ENCODE data around the gene AUNIP.

The AUNIP gene

DNA sequence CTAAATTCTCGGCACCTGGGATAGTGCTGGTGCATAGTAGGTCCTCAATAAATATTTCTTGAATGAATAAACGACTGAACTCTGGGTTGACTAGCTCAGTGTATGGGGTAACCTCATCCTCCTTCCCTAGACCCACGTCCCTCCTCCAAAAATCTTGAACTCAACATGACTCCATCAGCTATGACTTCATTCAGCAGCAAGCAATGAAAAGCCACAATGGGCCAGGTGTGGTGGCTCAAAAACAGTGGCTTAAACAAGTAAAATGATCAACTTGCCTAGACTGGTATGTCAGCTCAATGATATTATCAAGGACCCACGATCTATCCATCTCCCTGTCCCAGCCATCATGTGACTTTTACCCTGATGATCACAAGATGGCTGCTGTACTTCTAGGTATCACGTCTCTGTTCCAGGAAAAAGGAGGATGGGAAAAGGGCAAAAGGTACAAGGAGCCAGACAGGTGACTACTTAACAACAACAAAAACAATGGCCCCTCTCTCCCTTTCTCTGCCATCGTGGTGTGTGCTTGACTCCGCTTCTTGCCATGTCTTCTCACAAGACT lies 29.2 kb upstream of the AUNIP start:
- no peak for FAIRE-seq

DNA sequence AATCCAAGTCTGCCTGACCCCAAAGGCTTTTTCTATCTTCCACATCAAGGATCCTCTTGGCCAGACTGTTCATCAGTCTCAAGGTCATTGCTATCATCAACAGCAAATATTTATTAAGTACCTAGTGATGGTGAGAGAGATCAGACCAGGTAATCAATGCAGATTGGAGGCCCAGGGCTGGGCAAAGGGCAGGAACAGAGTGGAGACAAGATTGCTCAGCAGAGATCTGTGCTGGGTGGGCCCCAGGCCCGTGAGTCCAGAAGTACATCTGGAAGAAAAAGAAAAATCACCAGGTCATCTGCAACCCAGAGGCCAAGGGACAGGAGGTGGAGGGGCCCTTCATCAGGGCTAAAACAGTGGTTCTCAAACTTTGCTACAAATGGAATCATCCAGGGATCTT lies 26.3 kb upstream of the AUNIP start:
- no peak for FAIRE-seq

DNA sequence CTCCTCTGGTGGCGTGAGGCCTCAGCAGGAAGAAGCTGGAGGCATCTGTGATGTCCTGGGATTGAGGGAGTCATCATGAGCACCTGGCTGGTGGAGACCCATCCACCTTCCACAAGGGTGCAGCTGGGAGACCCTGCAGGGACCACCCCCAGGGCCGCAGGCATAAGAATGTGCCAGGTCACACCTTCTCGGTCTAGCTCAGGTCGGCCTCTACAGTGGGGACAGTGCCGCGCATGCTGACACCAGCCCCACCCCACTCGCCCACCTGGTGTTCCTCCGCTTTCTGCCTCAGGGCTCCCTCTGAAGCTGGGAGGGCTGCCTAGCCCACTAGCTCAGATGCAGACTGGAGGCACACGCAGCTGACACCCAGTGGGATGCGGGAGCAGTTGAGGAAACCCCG lies 22.0 kb upstream of the AUNIP start:
- FAIRE-seq, result no peak

DNA sequence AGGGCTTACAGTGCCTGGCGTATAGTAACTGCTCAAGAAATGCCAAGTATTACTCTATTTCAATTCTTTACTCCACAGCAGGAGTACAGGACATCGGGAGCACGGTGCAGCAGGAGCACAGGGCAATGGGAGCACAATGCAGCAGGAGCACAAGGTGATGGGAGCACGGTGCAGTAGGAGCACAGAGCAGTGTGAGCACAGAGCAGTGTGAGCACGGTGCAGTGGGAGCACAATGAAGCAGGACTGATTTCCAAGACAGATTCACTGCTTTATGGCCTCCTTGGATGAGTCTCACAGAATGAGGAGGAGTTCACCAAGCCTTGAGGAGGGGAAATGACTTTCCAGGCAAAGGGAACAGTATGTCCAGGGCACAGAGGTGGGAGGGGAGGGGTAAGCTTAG lies 21.3 kb upstream of the AUNIP start:
- FAIRE-seq, result no peak

DNA sequence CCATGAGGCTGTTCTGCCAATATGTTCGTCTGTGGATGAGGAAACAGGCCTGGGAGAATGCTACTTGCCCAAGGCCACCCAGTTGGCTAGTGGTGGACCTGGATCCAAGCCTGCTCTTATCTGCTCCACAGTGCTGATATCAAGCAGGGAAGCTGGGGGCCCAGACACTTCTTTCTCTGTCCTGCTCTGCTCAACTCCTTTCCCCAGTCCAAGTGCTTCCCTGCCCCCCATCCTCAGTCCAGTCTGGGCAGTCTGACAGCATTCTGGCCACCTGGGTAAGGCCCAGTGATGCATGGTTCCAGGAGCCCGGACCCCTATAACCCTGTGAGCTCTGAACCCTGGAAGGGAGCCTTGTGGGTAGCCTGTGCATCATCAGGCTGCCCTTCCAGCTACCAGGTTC lies 20.4 kb upstream of the AUNIP start:
- FAIRE-seq, result no peak

DNA sequence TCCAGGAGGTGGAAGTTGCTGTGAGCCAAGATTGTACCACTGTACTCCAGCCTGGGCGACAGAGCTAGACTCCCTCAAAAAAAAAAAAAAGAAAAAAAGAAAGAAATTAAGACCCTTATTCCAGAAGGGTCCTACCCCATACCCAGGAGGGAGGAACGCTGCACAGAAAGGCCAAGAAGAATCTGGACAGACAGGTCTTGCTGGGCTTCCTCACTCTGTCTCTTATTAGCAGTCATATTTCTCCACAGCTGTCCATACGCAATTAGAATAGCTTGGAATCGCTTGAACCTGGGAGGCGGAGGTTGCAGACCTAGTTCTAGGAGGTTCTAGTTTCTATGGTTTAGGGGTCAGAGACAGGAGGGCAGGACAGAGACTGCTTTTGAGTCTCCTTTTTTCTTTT lies 19.4 kb upstream of the AUNIP start:
- FAIRE-seq, result no peak

DNA sequence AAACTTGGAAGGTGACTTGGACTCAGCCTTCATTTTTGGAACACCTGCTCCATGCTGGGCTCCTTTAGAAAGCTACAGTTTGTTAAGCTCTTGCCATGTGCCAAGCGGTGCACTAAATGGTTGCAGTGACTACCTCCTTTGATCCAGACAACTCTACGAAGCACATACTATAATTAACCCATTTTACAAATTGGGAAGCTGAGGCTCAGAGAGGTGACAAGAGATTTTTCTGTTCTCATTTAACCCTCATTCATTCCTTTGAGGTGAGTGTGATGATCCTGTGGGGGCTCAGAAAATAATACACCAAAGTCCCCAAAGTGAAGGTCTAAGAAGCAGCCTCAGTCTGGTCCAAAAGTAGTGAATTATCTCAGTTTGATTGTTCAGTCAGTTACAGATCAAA lies 17.9 kb upstream of the AUNIP start:
- FAIRE-seq, result no peak

DNA sequence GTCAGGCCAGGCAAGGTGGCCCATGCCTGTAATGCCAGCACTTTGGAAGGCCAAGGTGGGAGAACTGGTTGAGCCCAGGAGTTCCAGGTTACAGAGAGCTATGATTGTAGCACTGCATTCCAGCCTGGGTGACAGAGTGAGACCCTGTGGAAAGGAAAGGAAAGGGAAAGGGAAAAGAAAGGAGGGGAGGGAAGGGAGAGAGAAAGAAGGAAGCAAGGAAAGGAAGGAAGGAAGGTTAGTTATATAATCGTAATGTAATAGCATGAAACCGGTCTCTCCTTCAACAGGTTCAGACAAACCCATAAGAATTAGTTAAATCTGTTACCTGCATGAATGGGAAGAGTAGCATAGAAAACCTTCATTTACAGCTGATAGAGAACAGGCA lies 17.4 kb upstream of the AUNIP start:
- FAIRE-seq, result no peak

DNA sequence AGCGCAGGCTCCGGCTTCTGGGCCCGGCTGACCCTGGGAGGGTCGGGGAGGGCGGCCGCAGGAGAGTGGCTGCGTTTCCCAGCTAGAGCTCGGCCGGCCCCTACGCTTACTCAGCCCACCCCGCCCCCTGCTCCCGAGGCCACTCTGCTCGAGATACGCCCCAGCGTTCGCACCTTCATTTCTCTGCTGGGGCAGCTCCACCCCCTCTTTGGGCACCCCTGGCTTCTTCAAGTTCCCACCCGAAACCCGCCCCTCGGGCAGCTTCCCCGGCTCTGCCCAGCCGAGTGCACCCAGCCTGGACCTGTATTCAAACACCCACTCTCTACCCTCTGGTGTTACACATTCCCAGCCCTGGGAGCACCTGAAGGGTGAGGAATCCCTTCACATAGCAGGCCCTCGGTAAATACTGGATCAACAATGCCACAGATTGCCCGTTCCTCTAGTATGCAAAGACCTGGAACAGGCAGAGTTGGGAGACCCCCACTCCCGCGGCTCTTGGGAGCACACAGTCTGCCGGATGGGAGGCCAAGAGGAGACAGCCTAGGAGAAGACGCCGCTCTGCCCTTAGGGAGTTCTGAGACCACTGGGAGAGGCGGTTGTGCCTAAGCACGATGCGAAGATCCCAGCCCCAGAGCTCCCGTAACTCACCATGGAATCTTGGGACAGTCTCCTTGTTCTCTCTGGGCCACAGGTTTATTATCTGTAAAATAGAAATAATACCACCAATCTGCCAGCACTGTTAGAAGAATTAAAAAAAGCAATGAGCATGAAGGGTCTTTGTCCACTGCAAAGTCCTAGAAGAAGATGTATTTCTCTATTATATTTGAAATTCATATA lies 16.8 kb upstream of the AUNIP start:
- no peak for FAIRE-seq

DNA sequence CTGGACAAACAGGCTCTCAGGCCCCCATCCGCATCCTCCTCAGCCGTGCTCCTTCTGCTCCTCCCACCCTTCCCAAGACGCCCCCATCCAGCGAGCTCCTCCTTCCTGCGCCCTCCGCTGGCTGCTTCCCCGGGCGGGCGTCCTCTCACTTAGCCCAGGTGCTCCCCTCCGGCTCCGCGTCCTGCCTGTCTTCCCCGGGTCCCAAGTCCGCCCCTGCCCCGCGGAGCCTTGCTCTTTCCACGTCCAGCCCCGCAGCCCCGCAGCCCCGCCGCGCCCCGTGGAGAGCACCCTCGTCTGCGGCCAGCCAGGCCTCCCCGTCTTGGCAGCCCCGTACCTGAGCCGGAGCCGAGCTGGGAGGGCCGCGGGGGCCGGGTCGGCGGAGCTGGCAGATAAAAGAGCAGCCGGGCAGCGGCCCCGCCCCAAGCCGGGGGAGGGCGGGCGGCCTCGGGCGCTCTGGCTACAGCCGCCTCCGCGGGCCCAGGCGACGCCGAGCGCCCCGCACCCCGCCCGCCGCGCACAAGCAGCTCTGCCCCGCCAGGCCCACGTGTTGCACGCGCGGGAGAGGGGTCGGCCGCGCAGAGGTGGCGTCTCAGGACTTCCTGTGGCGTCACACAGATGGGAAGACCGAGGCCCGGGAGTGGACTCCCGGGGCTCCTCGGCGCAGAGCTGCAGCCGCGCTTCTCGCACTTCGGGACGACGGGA lies 16.0 kb upstream of the AUNIP start, which contains the start of gene PAQR7:
TSS of gene PAQR7 (minus strand) at position 555 of the 702 bp plus-strand sequence. CDS start 11,869 bp downstream, outside the sequence.
- FAIRE-seq, result no peak

DNA sequence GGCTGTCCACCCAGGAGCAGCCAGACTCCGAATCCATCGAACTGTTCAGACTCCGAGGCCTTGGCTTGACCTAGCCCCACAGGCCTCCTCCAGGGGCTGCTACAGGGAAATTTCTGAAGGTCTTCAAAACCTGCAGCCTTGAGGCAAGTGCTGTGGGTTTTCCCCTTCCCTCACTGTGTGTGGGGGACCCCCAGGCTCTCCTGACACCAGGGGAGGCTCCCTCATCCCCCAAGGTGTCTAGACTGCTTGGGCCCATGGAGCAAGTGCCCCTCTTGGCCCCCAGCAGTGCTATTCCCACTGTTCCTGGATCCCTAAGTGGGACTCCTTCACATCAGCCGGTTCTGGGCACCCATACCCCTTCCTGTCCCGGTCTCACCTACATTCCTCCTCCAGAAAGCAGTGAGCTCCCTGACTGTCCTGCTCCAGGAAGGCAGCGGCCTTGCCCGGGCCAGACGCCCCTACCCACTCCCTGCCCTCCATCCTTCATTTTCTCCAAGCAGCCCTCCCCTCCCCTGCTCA lies 15.4 kb upstream of the AUNIP start:
- no peak for FAIRE-seq

DNA sequence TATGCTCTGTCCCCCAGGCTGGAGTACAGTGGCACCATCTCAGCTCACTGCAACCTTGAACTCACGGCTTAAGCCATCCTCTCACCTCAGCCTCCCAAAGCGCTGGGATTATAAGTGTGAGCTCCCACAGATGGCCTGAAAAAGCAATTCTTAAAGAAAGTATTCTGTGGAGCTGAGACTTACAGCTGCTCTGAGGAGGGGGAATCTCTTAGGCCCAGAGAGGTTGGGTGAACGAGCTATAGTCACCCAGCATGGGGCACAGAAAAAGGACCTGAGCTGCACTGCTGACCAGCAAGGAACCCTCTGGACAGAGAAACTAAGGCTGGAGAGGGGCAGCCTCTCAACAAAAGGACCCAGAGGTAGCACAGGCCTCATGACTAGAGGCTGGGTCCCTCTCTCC lies 15.0 kb upstream of the AUNIP start:
- FAIRE-seq, result no peak

DNA sequence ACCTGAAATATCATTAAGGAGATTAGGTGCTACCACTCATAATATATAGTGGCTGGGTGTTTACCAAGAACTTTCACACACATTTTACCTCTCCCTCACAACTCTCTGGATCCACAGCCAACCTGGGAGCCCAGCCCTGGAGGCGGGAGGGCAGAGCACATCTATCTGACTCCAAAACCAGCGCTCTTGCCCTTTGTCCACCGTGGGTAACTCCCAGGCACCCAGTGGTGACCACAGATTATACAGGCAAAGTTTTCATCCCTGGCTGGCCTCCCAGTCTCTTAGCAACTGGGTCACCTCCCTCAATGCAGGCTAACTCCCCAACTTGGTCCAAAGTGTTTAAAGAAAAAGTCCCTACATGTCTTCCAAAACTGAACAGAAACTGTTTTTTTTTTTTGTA lies 13.9 kb upstream of the AUNIP start:
- FAIRE-seq, result no peak

DNA sequence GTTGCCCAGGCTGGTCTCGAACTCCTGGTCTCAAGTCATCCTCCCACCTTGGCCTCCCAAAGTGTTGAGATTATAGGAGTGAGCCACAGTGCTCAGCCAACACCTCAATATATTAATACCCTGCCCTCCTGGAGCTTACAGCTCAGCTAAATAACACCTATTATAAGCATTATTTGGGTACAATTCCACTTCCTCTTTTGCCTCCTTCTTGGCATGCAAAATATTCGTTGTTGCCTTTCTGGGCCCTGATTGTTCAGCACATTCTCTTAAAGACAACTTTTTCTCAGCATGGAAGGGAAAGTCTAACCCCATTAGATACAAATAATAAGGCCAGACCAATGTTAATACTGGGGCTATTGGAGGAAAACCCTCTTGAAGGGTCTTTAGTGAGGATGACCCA lies 13.5 kb upstream of the AUNIP start:
- FAIRE-seq, result no peak

DNA sequence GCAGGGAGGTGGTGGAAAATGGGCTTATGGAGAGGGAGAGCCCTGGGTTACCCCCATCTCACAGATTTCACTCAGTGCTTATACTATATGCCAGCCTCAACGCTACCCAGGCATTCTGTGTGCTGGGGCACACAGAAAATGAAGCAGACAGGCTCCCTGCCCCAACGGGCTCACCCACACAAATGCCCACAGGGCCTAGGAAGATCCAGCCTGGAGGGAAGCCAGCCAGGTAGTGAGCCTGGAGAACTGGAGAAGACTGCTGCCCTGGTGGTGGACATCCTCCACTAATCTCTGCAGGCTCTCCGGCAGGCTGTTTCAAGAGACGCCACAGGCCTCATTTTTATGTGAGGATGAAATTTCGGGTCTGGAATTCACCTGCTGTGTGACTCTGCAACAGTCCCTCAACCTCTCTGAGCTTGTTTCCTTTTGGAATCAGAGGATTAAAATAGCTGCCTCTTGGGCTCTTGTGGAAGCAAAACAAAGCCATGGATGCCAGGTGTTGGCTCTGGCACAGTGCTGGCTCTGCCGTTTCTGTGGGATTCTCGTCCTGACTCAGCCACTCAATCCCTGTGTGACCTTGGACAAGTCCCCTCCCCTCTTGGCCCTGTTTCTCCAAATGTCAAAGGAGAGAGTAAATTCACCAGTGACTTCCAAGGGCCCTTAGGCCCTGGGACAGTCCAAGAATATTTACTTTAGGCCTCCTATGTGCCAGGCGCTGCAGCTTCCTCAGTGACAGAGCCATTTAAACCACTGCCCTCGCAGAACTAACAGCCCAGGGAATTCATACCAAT lies 12.6 kb upstream of the AUNIP start:
- no peak for FAIRE-seq

DNA sequence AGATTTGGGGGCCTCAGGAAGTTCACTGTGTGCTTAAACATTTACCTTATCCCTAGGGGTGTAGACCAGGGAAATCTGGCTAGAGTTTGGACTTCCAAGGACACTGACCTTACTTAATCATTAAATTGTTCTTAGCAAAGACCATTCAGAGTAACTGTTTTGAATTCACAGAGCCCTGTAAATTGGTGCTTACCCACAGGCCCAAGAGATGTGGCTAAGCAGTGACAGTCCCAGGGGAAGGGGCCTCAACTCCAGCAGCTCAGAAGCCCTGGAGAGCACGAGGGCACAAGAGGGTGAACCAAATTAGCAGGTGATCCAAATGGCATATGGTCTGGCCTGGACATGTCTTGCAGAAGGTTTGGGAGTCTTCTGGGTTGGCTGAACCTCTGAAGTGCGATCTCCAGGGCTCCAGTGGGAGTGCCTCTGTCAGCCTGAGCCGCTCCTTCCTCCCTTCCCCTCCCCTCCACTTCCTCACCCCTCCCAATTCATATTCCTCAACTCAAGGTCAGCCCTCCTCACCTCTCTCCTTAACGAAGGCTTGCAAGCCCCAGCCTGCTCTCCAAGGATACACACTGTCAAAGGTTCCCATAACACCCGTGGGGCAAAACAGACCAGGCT lies 11.9 kb upstream of the AUNIP start:
- no peak for FAIRE-seq

DNA sequence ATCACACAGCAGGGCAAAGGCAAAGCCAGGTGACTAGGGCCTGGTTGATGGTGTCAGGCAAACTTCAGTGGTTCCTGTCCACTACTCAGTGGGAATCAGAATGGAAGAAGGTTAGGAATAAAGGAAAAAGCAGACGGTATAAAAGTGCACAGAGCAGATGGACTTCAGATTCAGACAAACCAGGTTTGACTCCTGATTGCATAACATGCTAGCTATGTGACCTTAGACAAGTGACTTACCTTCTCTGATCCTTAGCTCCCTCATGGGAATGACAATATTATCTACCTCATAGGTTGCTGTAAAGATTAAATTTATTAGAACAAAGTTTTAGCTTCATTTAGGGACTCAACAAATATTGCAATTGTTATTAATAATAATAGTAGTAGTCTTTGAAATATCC lies 11.4 kb upstream of the AUNIP start:
- FAIRE-seq, result no peak

DNA sequence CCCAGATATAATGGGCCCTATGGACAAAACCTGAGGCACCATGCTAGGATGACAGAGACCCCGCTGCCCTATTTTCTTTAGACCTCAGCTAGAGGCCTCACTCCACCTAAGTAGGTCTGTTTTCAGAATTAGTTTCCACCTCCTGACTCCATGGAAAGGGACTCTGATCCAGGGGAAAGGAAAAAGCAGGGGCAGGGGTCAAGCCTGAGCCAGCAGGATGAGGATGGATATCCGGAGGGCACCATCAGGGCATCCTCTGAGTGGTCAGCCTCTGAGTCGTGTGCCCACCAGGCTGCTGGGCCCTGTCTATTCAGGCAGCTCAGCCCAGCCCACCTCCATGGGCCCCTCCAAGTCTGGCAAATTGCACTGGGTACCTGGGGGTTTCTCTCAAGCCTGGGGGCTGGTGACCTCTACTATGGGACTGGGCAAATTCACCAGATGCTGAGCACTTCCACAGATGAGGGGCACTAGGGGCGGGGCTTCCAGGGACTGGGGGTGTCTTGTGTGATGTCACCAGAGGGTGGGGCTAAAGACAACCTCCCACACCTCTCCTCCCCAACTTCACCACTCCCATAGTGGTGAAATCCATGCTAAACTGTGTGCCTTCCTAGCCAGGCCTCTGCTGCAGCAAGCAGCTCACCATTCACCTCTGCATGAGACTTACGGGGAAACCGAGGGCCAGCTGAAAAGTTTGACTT lies 10.8 kb upstream of the AUNIP start:
- FAIRE-seq, result no peak

DNA sequence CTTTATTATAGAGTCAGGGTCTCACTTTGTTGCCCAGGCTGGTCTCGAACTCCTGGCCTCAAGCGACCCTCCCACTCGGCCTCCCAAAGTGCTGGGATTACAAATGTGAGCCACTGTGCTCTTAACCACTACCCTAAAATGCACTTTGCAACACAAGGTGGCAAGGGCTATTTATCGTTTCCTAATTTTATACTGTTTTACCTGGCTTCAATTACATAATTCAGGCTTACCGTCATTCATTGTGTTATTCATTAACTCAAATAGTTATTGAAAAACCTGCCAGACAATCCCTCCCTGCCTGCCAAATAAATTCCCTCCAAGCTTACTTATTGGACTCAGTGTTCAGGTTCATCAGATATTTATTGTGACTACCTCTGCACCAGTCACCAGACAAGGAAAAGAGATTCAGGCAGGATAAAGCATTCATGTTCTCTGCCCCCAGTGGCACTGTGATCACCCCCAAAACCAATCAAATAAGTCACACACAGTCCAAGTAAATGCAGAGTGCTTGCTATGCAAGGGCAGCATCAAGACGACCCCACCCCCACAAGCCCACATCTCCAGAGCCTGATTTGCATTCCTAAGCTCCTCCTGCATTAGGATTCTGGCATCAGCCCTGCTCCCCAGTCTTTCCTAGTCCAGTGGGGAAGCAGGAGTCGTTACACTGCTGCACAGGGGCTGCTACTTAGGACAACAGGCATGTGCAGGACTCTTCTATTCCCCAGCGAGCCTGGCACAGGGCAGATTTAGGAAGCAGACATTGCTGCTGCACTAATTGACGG lies 8.1 kb upstream of the AUNIP start:
- no peak for FAIRE-seq

DNA sequence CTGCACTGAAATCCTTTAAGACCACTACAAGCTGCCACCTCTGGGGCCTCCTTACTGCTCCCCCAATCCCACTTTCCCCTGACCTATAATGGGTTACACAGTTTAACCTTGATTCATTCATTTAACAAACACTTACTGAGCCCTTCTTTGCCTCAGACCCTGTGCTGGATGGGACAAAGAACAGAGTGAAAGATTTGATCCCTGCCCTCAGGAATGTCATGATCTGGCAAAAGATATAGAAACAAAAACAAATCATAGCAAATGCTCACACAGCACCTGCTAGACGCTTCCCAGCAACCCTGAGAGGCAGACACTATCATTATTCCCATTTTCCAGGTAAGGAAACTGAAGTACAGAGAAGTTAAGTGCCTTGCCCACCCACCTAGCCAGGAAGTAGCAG lies 7.0 kb upstream of the AUNIP start:
- no peak for FAIRE-seq

DNA sequence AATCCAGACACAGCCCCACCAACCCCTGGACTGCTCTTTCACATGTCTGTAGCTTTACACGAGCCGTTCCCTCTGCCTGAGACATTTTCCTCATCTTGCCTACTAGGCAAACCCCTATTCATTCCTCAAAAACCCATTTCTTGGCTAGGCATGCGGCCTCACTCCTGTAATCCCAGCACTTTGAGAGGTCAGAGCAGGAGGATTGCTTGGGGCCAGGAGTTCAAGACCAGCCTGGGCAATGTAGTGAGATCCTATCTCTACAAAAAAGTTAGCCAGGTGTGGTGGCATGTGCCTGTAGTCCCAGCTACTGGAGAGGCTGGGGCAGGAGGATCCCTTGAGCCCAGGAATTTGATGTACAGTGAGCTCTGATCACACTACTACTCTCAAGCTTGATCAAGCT lies 5.2 kb upstream of the AUNIP start:
- no peak for FAIRE-seq

All from G401.6 (cell line).